Measurements from ENCODE around the gene MAP3K9.
"Not testable (repeated sequence)": the region's sequence is repeated elsewhere in the genome, so short reads cannot be mapped to it uniquely, and the experiment has no call there.

MAP3K9 gene

GRCh38 chr14:70809225-70810219, at the start of gene MAP3K9:
TSS of gene MAP3K9 (minus strand) at chr14:70809513. CDS start at chr14:70809171, 342 bp downstream.
- DNase-seq (ENCODE audit: low read depth in 2 of 2), result peak; percentile 77 to 82

- DNase-seq (ENCODE audit: low read depth in 2 of 2), result no peak
Observed at GRCh38 chr14:70858641-70859040, 49.3 kb upstream of the MAP3K9 start.

- no peak for DNase-seq (ENCODE audit: low read depth in 2 of 2)
Observed at GRCh38 chr14:70857496-70857890, 48.2 kb upstream of the MAP3K9 start.

GRCh38 chr14:70856851-70857495, 47.7 kb upstream of the MAP3K9 start:
- DNase-seq (ENCODE audit: low read depth in 2 of 2), result no peak

GRCh38 chr14:70855486-70855885, 46.2 kb upstream of the MAP3K9 start:
- no peak for DNase-seq (ENCODE audit: low read depth in 2 of 2)

GRCh38 chr14:70853658-70854057, 44.3 kb upstream of the MAP3K9 start:
- DNase-seq (ENCODE audit: low read depth in 2 of 2), result not testable (repeated sequence)

GRCh38 chr14:70847406-70848090, 38.2 kb upstream of the MAP3K9 start:
- no peak for DNase-seq (ENCODE audit: low read depth in 2 of 2)

GRCh38 chr14:70845601-70846000, 36.3 kb upstream of the MAP3K9 start:
- no peak for DNase-seq (ENCODE audit: low read depth in 2 of 2)

GRCh38 chr14:70842851-70843462, 33.6 kb upstream of the MAP3K9 start:
- DNase-seq (ENCODE audit: low read depth in 2 of 2), result no peak

- no peak for DNase-seq (ENCODE audit: low read depth in 2 of 2)
Observed at GRCh38 chr14:70838076-70838475, 28.8 kb upstream of the MAP3K9 start.

- DNase-seq (ENCODE audit: low read depth in 2 of 2), result no peak
Observed at GRCh38 chr14:70836946-70837345, 27.6 kb upstream of the MAP3K9 start.

- DNase-seq (ENCODE audit: low read depth in 2 of 2), result no peak
Observed at GRCh38 chr14:70833884-70834283, 24.6 kb upstream of the MAP3K9 start.

GRCh38 chr14:70832561-70833305, 23.4 kb upstream of the MAP3K9 start:
- DNase-seq (ENCODE audit: low read depth in 2 of 2), result no peak

- DNase-seq (ENCODE audit: low read depth in 2 of 2), result no peak
Observed at GRCh38 chr14:70830998-70831781, 21.9 kb upstream of the MAP3K9 start.

GRCh38 chr14:70828188-70828587, 18.9 kb upstream of the MAP3K9 start:
- DNase-seq (ENCODE audit: low read depth in 2 of 2), result no peak

GRCh38 chr14:70827752-70828151, 18.4 kb upstream of the MAP3K9 start:
- DNase-seq (ENCODE audit: low read depth in 2 of 2), result no peak

GRCh38 chr14:70827347-70827746, 18.0 kb upstream of the MAP3K9 start:
- no peak for DNase-seq (ENCODE audit: low read depth in 2 of 2)

GRCh38 chr14:70823281-70823680, 14.0 kb upstream of the MAP3K9 start:
- no peak for DNase-seq (ENCODE audit: low read depth in 2 of 2)

- no peak for DNase-seq (ENCODE audit: low read depth in 2 of 2)
Observed at GRCh38 chr14:70822530-70823185, 13.3 kb upstream of the MAP3K9 start.
